CD14-positive monocyte (primary cell): ENCODE data around the gene NELFE. TPM values are rescaled to one million over a fixed set of nuclear protein-coding genes. Genes with fewer than 3 reads are reported as not detected.

Experiments
- DNase-seq, 3 donors: peaks; one replicate each; pipeline ENCODE4 v3.0.0-alpha.2; 2011 to 2022
- H2AFZ ChIP-seq: 2 replicates; pipeline ENCODE4 v1.6.0; 2012; ENCODE audit warnings: mild to moderate bottlenecking, low read depth, low read length, inconsistent platforms; ENCODE audit not compliant: insufficient read depth, poor library complexity, severe bottlenecking
- H3K27ac ChIP-seq, 2 donors: 1 replicate in 1 of 2; 2 replicates in 1 of 2; pipeline ENCODE4 v1.5.1; 2012 to 2013; ENCODE audit warnings: low read length in 2 of 2, control low read depth in 1 of 2, inconsistent platforms in 1 of 2, low read depth in 1 of 2, mild to moderate bottlenecking in 1 of 2
- H3K27me3 ChIP-seq, 2 donors: one replicate each; pipeline versions ENCODE4 v1.6.0 to v1.6.1; 2011 to 2013; ENCODE audit warnings: low read length in 2 of 2; ENCODE audit not compliant: control insufficient read depth in 2 of 2, insufficient read depth in 2 of 2
- H3K36me3 ChIP-seq, 2 donors: replicated peaks in 1 of 2; 1 replicate in 1 of 2; 2 replicates in 1 of 2; pipeline versions ENCODE4 v1.5.1 to v1.6.1; 2012 to 2013; ENCODE audit warnings: low read length in 2 of 2, control low read depth in 1 of 2, inconsistent platforms in 1 of 2, mild to moderate bottlenecking in 1 of 2; ENCODE audit not compliant: insufficient read depth in 2 of 2, control insufficient read depth in 1 of 2
- H3K4me1 ChIP-seq, 2 donors: 1 replicate in 1 of 2; 2 replicates in 1 of 2; pipeline versions ENCODE4 v1.5.1 to v1.6.1; 2012 to 2013; ENCODE audit warnings: low read length in 2 of 2, control low read depth in 1 of 2, inconsistent platforms in 1 of 2, mild to moderate bottlenecking in 1 of 2, moderate library complexity in 1 of 2; ENCODE audit not compliant: insufficient read depth in 2 of 2, control insufficient read depth in 1 of 2
- H3K4me2 ChIP-seq: replicated peaks from 2 replicates; pipeline ENCODE3; 2012; ENCODE audit warnings: low read length, moderate library complexity, mild to moderate bottlenecking; ENCODE audit not compliant: poor library complexity, severe bottlenecking; ENCODE audit errors: extremely low read depth
- H3K4me3 ChIP-seq, 3 experiments: fragments of 200-600 bp in 1 of 3; sonication (generic) in 1 of 3; replicated peaks in 1 of 3; 1 replicate in 2 of 3; 2 replicates in 1 of 3; pipeline ENCODE4 v1.5.1; 2011 to 2013; ENCODE audit warnings: low read length in 3 of 3, mild to moderate bottlenecking in 3 of 3, control low read depth in 2 of 3, low read depth in 2 of 3, inconsistent platforms in 1 of 3, moderate library complexity in 1 of 3
- H3K79me2 ChIP-seq: 2 replicates; pipeline ENCODE4 v1.6.0; 2012; ENCODE audit warnings: mild to moderate bottlenecking, control low read depth, inconsistent platforms, low read length, moderate library complexity; ENCODE audit not compliant: insufficient read depth
- H3K9ac ChIP-seq: 2 replicates; pipeline ENCODE4 v1.6.0; 2017; ENCODE audit warnings: low read length, mild to moderate bottlenecking; ENCODE audit not compliant: insufficient read depth, poor library complexity, severe bottlenecking
- H3K9me3 ChIP-seq, 2 donors: replicated peaks in 1 of 2; 1 replicate in 1 of 2; 2 replicates in 1 of 2; pipeline versions ENCODE4 v1.5.1 to v1.6.1; 2012 to 2013; ENCODE audit warnings: low read length in 2 of 2, control low read depth in 1 of 2; ENCODE audit not compliant: control insufficient read depth in 1 of 2, insufficient read depth in 1 of 2
- H4K20me1 ChIP-seq: 2 replicates; pipeline ENCODE4 v1.6.0; 2012; ENCODE audit warnings: mild to moderate bottlenecking, low read length, control low read depth, moderate library complexity; ENCODE audit not compliant: insufficient read depth
- H3K27ac Mint-ChIP-seq, 7 donors: one replicate each; pipeline ENCODE4 v1.8.0; 2020; ENCODE audit warnings: mild to moderate bottlenecking in 7 of 7, mixed read lengths in 7 of 7, moderate library complexity in 6 of 7, inconsistent platforms in 2 of 7
- H3K27me3 Mint-ChIP-seq, 3 donors: one replicate each; pipeline ENCODE4 v1.8.0; 2021 to 2022; ENCODE audit warnings: low read depth in 3 of 3, mild to moderate bottlenecking in 3 of 3, mixed read lengths in 3 of 3, moderate library complexity in 3 of 3, inconsistent platforms in 1 of 3
- H3K36me3 Mint-ChIP-seq, 2 donors: one replicate each; pipeline ENCODE4 v1.8.0; 2020; ENCODE audit warnings: mixed read lengths in 2 of 2, inconsistent platforms in 1 of 2, mild to moderate bottlenecking in 1 of 2
- H3K4me1 Mint-ChIP-seq: one replicate; pipeline ENCODE4 v1.8.0; 2020; ENCODE audit warnings: mild to moderate bottlenecking, mixed read lengths
- H3K4me3 Mint-ChIP-seq, 2 donors: one replicate each; pipeline ENCODE4 v1.8.0; 2020; ENCODE audit warnings: mild to moderate bottlenecking in 2 of 2, mixed read lengths in 2 of 2, moderate library complexity in 1 of 2
- H3K9me3 Mint-ChIP-seq, 7 donors: one replicate each; pipeline ENCODE4 v1.8.0; 2020 to 2022; ENCODE audit warnings: mixed read lengths in 7 of 7, mild to moderate bottlenecking in 6 of 7, moderate library complexity in 6 of 7, inconsistent platforms in 2 of 7
- CTCF ChIP-seq: fragments of 200-600 bp; IDR thresholded peaks from one replicate; pipeline ENCODE4 v1.8.0; 2022; ENCODE audit warnings: antibody characterized with exemption, mild to moderate bottlenecking
- WGBS: methylation state at CpG from one replicate; pipeline ENCODE4 v1.1.5; 2013; ENCODE audit warnings: missing lambda C conversion rate; ENCODE audit not compliant: insufficient coverage; 5-methylcytosine and 5-hydroxymethylcytosine counted together
- intact Hi-C, 2 donors: fragments of 100-400 bp; cut with micrococcal nuclease; formaldehyde crosslinking; loops; one replicate each; pipeline versions ENCODE4 v1.15.0 to v1.15.1; 2023
- polyA plus RNA-seq, 3 donors: library from polyadenylated mRNA; depleted of rRNA in 1 of 3; unstranded in 2 of 3; stranded (reverse) in 1 of 3; fragments of 300-500 nt in 2 of 3; fragments of >200 nt in 1 of 3; fragmentation: Illumina TruSeq in 2 of 3; gene quantifications; 1 replicate in 2 of 3; 2 replicates in 1 of 3; pipeline ENCODE4 v1.2.3, GENCODE V29; 2012 to 2021

The NELFE gene
- polyA plus RNA-seq, 3 donors = 48.8 to 74.4 (median 61.4) TPM

- Histone ChIP-seq H3K9ac (no peak overlapping the region), H3K36me3 (no peaks in the 10 kb centered on the region), H3K9me3 (no peaks in the 10 kb centered on the region), H3K4me1 (peaks cover 4 to 31% of the 10 kb centered on the region in 2 donors), H4K20me1 (no peaks in the 10 kb centered on the region), H2AFZ (no peak overlapping the region), H3K27me3 (no peaks in the 10 kb centered on the region), H3K4me2 (no peak overlapping the region), H3K4me3 (no peak overlapping the region), H3K79me2 (no peaks in the 10 kb centered on the region), H3K27ac (no peak overlapping the region)
- H3K27me3 Mint-ChIP-seq = peaks cover 0 to 6% (median 5%) of the 10 kb centered on the region in 3 donors
- H3K4me3 Mint-ChIP-seq = no peak overlapping the region
- no peak for DNase-seq
- WGBS = no CpG with 5 or more reads among the region's 1 CpG
- no peak for TF ChIP-seq CTCF
- H3K9me3 Mint-ChIP-seq = peaks cover 0 to 1% (median 0%) of the 10 kb centered on the region in 7 donors
- peaks cover 24% of the 10 kb centered on the region for H3K4me1 Mint-ChIP-seq
- intact Hi-C loops = no loop called here
- H3K27ac Mint-ChIP-seq = no peak overlapping the region
- no peaks in the 10 kb centered on the region for H3K36me3 Mint-ChIP-seq
Measured at GRCh38 chr6:31930962-31931361, 27.8 kb downstream of the NELFE start.

GRCh38 chr6:31928672-31928939 lies 30.2 kb downstream of the NELFE start:
- TF ChIP-seq CTCF = no peak
- peaks cover 26% of the 10 kb centered on the region for H3K4me1 Mint-ChIP-seq

More at GRCh38 chr6:31928672-31928939, 30.2 kb downstream of the NELFE start:
- Mint-ChIP-seq H3K27me3 (peaks cover 0 to 5% (median 3%) of the 10 kb centered on the region in 3 donors), H3K9me3 (peaks cover 0 to 3% (median 0%) of the 10 kb centered on the region in 7 donors), H3K36me3 (no peaks in the 10 kb centered on the region), H3K4me3 (no peak overlapping the region), H3K27ac (peak overlapping the region in 1 of 7 donors; percentile 22)
- H4K20me1 ChIP-seq = no peaks in the 10 kb centered on the region
- H3K27me3 ChIP-seq = no peaks in the 10 kb centered on the region
- no peaks in the 10 kb centered on the region for H3K9me3 ChIP-seq
- no peak overlapping the region for H3K9ac ChIP-seq
- peaks cover 4 to 31% of the 10 kb centered on the region in 2 donors for H3K4me1 ChIP-seq
- no peaks in the 10 kb centered on the region for H3K36me3 ChIP-seq
- no peak overlapping the region for H3K4me3 ChIP-seq
- no peak overlapping the region for H2AFZ ChIP-seq
- no peak overlapping the region for H3K4me2 ChIP-seq
- H3K27ac ChIP-seq = no peak overlapping the region
- WGBS = 84% methylated on average over 3 of the region's 9 CpGs
- H3K79me2 ChIP-seq = no peaks in the 10 kb centered on the region
- intact Hi-C loops = no loop called here
- no peak for DNase-seq
